Measurements from ENCODE around the gene KRT2.

KRT2 gene

GRCh38 chr12:52631676-52632459, 20.1 kb downstream of the KRT2 start:
- DNase-seq (no peak), ATAC-seq (replicated peaks) (no peak)
- Mint-ChIP-seq H3K9me3 (no peaks in the 10 kb centered on the region), H3K36me3 (no peaks in the 10 kb centered on the region), H3K4me3 (no peak overlapping the region), H3K27me3 (peaks cover 9 to 20% of the 10 kb centered on the region in 2 donors), H3K27ac (no peak overlapping the region), H3K4me1 (no peaks in the 10 kb centered on the region)

DNA sequence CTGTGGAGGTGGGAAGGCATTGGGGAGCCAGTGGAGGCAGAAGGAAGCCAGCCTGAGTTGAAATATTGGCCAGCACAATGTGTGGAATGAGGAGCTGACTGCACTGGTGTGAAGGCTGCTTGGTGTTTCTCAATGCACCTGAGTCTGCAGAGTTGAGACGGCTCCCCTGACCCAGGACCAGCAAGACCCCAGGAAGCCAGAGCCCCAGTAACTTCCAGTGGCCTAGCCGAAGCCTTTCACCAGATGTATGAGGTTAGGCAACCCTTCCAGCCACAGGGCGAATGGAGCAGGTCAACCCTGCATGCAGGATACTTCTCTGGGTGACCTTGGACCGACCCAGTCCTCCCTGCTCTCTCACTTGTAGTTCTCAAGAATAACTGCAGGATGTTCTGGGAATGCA, 20.7 kb downstream of the KRT2 start:
- no peak for ATAC-seq (replicated peaks)
- H3K4me1 Mint-ChIP-seq: no peaks in the 10 kb centered on the region

DNA sequence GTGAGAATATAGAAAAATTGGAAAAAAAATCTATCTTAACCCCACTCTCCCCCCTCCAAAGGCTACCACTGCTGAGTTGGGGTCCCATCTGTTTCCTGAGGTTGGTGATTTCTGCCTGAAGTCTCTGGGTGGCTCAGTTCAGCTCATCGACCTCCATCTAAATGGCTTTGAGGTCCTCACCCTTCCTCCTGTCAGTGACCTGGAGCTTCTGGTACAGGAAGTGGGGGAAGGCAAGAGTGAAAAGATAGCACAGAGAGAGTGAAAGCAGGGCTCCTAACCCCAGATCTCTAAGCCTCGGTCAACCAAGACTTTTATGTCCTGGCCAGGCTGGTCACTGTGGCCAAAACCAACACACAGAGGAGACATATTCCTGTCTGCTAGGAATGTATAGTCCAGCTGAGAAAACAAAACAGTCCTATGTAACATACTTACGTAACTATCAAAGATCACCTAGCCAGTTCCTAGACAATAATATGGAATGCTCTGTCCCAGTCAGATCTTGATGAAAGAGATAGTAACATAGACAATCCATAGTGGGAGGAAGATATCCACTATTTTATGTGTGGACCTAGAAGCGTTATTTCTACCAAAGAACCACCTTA, 21.3 kb downstream of the KRT2 start:
- H3K36me3 Mint-ChIP-seq: no peaks in the 10 kb centered on the region
- no peaks in the 10 kb centered on the region for H3K4me1 Mint-ChIP-seq
- ATAC-seq (replicated peaks) (no peak), DNase-seq (no peak)
- no peaks in the 10 kb centered on the region for H3K9me3 Mint-ChIP-seq
- no peak overlapping the region for H3K4me3 Mint-ChIP-seq
- H3K27ac Mint-ChIP-seq: no peak overlapping the region
- H3K27me3 Mint-ChIP-seq: peaks cover 6 to 20% of the 10 kb centered on the region in 2 donors

More for the DNA sequence above, 20.7 kb downstream of the KRT2 start:
- Mint-ChIP-seq H3K9me3 (no peaks in the 10 kb centered on the region), H3K36me3 (no peaks in the 10 kb centered on the region), H3K4me3 (no peak overlapping the region), H3K27ac (no peak overlapping the region), H3K27me3 (peaks cover 6 to 20% of the 10 kb centered on the region in 2 donors)
- no peak for DNase-seq

DNA sequence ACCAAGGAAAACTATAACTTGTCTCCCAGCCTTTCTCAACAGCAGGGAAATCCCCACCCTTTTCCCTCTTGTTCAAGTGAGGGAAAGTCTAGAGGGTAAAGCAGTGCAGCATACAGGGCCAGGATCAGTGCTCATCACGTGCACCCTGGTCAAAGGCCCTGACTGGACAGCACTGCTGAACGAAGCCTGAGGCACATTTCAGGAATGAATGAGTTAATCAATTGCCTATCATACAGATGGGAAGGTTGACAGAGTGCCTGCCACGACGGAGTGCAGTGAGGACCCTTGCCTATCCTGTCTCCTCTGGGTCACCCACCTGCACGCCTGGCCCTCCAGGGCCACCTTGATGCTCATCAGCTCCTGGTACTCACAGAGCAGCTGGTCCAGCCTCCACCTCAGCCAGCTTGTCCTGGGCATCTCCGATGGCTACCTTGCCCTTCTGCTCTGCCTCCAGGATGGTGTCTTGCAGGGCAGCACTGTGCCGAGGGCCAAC, 22.0 kb downstream of the KRT2 start:
- no peaks in the 10 kb centered on the region for H3K4me1 Mint-ChIP-seq
- ATAC-seq (replicated peaks) (no peak), DNase-seq (no peak)
- no peak overlapping the region for H3K4me3 Mint-ChIP-seq
- no peaks in the 10 kb centered on the region for H3K9me3 Mint-ChIP-seq
- no peaks in the 10 kb centered on the region for H3K36me3 Mint-ChIP-seq
- H3K27ac Mint-ChIP-seq: no peak overlapping the region
- peaks cover 3 to 20% of the 10 kb centered on the region in 2 donors for H3K27me3 Mint-ChIP-seq

- no peak for DNase-seq
- Mint-ChIP-seq H3K36me3 (no peaks in the 10 kb centered on the region), H3K4me3 (no peak overlapping the region), H3K27ac (no peak overlapping the region), H3K4me1 (no peaks in the 10 kb centered on the region), H3K27me3 (peaks cover 3 to 19% of the 10 kb centered on the region in 2 donors), H3K9me3 (no peaks in the 10 kb centered on the region)
- no peak for ATAC-seq (replicated peaks)
These were observed 22.6 kb downstream of the KRT2 start for GRCh38 chr12:52629281-52630007.

DNA sequence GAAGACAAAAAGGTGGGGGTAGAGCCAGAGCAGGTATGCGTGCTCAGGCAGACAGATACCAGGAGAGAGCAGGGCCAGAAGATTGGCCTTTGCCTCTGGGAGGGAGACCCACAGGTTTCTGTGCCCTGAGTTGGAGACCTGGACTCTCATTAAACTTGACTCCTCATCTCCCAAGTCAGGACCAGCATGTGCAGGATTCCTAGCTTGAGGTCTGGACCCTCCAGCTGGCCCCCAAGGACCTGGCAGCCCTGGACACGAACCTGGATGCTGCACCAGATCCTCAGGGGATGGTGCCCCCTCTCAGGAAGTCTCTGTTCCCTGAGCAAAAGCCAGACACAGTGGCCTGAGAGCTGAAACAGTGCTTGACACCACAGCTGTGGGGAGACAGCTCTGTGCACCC, 23.2 kb downstream of the KRT2 start:
- ATAC-seq (replicated peaks) (no peak), DNase-seq (no peak)
- H3K27me3 Mint-ChIP-seq: peaks cover 3 to 13% of the 10 kb centered on the region in 2 donors
- H3K9me3 Mint-ChIP-seq: no peaks in the 10 kb centered on the region
- H3K4me1 Mint-ChIP-seq: no peaks in the 10 kb centered on the region
- no peaks in the 10 kb centered on the region for H3K36me3 Mint-ChIP-seq
- H3K4me3 Mint-ChIP-seq: no peak overlapping the region
- H3K27ac Mint-ChIP-seq: no peak overlapping the region

- H3K4me3 Mint-ChIP-seq: no peak overlapping the region
- DNase-seq (no peak), ATAC-seq (replicated peaks) (no peak)
- no peak overlapping the region for H3K27ac Mint-ChIP-seq
- H3K4me1 Mint-ChIP-seq: no peaks in the 10 kb centered on the region
- H3K9me3 Mint-ChIP-seq: peaks cover 0 to 2% of the 10 kb centered on the region in 2 donors
- peaks cover 3 to 13% of the 10 kb centered on the region in 2 donors for H3K27me3 Mint-ChIP-seq
- no peaks in the 10 kb centered on the region for H3K36me3 Mint-ChIP-seq
These were observed 23.9 kb downstream of the KRT2 start for GRCh38 chr12:52628111-52628507.

DNA sequence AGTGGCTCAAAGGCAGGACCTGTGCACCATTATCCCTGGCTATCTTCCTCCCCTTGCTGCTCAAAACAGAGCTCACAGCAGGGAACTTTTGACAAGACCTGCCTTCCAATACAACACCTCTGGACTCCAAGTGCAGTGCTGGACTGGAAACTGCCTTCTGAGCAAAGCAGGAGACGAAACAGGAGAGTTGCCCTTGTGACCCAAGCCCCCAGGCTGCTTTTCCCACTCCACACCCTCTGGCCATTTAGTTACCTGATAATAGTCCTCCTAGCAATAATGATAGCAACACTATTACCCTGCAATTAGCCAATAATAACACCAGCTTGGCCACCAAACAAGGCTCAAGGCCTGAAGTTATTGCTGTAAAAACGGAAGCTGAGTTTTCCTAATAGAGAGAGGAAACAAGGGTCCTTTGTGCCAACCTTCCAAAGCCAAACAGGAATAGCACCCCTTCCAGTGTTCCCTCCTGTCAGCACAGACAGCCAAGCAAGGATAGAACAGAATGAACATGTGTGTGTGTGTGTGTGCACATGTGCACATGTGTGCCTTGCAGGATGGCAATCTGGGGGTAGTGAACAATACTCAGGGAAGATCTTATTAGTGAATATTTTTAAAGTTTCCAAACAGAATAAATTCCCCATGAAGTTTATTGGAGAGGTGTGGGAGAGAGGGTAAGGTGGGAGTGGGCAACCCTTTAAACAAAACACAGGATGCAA, 24.5 kb downstream of the KRT2 start:
- no peak overlapping the region for H3K4me3 Mint-ChIP-seq
- H3K27ac Mint-ChIP-seq: no peak overlapping the region
- peaks cover 0 to 8% of the 10 kb centered on the region in 2 donors for H3K9me3 Mint-ChIP-seq
- H3K27me3 Mint-ChIP-seq: peaks cover 7 to 13% of the 10 kb centered on the region in 2 donors
- ATAC-seq (replicated peaks): no peak
- no peaks in the 10 kb centered on the region for H3K36me3 Mint-ChIP-seq
- no peak for DNase-seq
- no peaks in the 10 kb centered on the region for H3K4me1 Mint-ChIP-seq

DNA sequence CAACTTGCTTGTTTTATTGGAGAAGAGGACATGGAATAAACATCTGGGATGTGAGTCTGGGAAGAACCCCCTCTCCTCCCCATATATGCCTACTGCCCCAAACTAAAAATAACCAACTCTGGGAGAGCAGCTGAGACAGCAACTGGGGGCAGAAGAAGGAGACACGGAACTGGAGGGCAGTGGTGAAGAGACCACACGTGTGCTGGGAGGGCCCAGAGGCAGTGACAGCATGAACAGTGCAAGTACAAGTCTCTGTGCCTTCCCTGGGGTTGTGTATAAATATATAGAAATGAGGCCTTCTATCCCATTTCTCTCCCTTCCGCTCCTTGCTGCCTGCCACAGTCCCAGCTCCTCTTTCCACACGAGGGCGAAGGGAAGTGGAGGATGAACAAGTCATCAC, 29.7 kb downstream of the KRT2 start:
- peaks cover 16 to 19% of the 10 kb centered on the region in 2 donors for H3K27me3 Mint-ChIP-seq
- ATAC-seq (replicated peaks) (no peak), DNase-seq (no peak)
- no peak overlapping the region for H3K4me3 Mint-ChIP-seq
- peaks cover 0 to 8% of the 10 kb centered on the region in 2 donors for H3K9me3 Mint-ChIP-seq
- H3K36me3 Mint-ChIP-seq: no peaks in the 10 kb centered on the region
- H3K27ac Mint-ChIP-seq: no peak overlapping the region
- H3K4me1 Mint-ChIP-seq: no peaks in the 10 kb centered on the region

- no peaks in the 10 kb centered on the region for H3K4me1 Mint-ChIP-seq
These were observed 33.1 kb downstream of the KRT2 start for GRCh38 chr12:52618866-52619265.

GRCh38 chr12:52618216-52618615, 33.8 kb downstream of the KRT2 start, which contains the start of gene KRT73:
KRT73 (minus strand) TSS chr12:52618559; CDS start chr12:52618524, 35 bp downstream.
- H3K4me1 Mint-ChIP-seq: no peaks in the 10 kb centered on the region
- no peak for ATAC-seq (replicated peaks)
- H3K36me3 Mint-ChIP-seq: no peaks in the 10 kb centered on the region
- no peak within 1 kb of the TSS for H3K4me3 Mint-ChIP-seq
- H3K27ac Mint-ChIP-seq: no peak within 1 kb of the TSS
- H3K9me3 Mint-ChIP-seq: peaks cover 0 to 7% of the 10 kb centered on the region in 2 donors
- peaks cover 21 to 26% of the 10 kb centered on the region in 2 donors for H3K27me3 Mint-ChIP-seq
- DNase-seq: no peak

More at GRCh38 chr12:52618866-52619265, 33.1 kb downstream of the KRT2 start:
- H3K27ac Mint-ChIP-seq: no peak overlapping the region
- H3K27me3 Mint-ChIP-seq: peaks cover 21 to 26% of the 10 kb centered on the region in 2 donors
- no peaks in the 10 kb centered on the region for H3K36me3 Mint-ChIP-seq
- no peak overlapping the region for H3K4me3 Mint-ChIP-seq
- peaks cover 0 to 8% of the 10 kb centered on the region in 2 donors for H3K9me3 Mint-ChIP-seq
- DNase-seq (no peak), ATAC-seq (replicated peaks) (no peak)

GRCh38 chr12:52617403-52617785, 34.6 kb downstream of the KRT2 start:
- H3K4me1 Mint-ChIP-seq: no peaks in the 10 kb centered on the region
- H3K4me3 Mint-ChIP-seq: no peak overlapping the region
- no peak for DNase-seq
- H3K9me3 Mint-ChIP-seq: no peaks in the 10 kb centered on the region
- H3K27me3 Mint-ChIP-seq: peaks cover 21 to 22% of the 10 kb centered on the region in 2 donors
- no peak overlapping the region for H3K27ac Mint-ChIP-seq
- H3K36me3 Mint-ChIP-seq: no peaks in the 10 kb centered on the region
- ATAC-seq (replicated peaks): no peak

DNA sequence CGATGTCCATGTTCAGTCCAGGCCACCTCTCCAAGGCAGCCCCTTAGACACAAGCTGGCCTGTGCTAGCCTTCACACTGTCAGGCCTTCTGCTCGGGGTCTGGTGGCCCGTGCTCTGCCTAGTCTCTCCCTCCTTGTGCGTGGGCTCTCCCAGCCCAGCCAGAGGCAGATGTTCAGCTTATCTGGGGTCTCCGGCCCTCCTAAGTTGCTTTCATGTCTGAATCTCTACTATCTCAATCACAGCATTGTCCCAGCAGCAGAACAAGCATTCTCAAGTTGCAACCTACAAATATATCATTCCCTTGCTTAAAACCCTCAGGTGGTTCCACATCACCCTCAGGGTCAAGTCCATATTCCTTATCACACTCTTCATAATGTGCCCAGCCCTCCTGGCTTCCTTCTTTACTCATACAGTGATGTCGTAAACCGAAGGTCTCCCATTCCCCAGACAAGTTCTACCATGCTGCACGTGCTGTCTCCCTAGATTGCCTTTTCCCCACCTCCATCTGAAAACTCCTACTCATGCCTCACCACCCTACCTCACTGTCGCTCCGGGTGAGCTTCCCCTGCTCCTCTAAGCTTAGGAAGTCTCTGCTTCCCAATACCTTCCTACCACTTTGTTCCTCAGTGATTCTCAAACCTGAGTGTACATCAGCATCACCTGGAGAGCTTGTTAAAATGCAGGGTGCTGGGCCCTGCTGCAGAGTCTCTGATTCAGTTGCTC, 35.2 kb downstream of the KRT2 start:
- DNase-seq (no peak), ATAC-seq (replicated peaks) (no peak)
- Mint-ChIP-seq H3K4me1 (no peaks in the 10 kb centered on the region), H3K9me3 (no peaks in the 10 kb centered on the region), H3K36me3 (no peaks in the 10 kb centered on the region), H3K4me3 (no peak overlapping the region), H3K27me3 (peaks cover 22 to 24% of the 10 kb centered on the region in 2 donors), H3K27ac (no peak overlapping the region)

Measured in stimulated activated naive B cell treated with anti-CD40 and anti-IgM and Interleukin-4, amounts not matched to agents 10 μg/mL and 1 μg/mL and 100 μg/mL, for 72 hours (primary cell).